DMS153 treated with DMSO at 0.1 percent for 48 hours (cell line): ENCODE measurements around the gene DIP2C.
"Not testable (repeated sequence)": the region's sequence is repeated elsewhere in the genome, so short reads cannot be mapped to it uniquely, and the experiment has no call there.

Source experiments
- DNase-seq: peaks from one replicate; lab custom pipeline; 2025; ENCODE audit not compliant: unreplicated experiment; lab: John Stamatoyannopoulos, UW

The DIP2C gene

GRCh38 chr10:689452-690371 lies at the start of gene DIP2C:
DIP2C (minus strand) TSS chr10:689668; CDS start chr10:689578, 90 bp downstream.
- no peak for DNase-seq

- no peak for DNase-seq
Measured at GRCh38 chr10:734481-734880, 45.0 kb upstream of the DIP2C start.

- no peak for DNase-seq
Measured at GRCh38 chr10:733086-733485, 43.6 kb upstream of the DIP2C start.

- no peak for DNase-seq
Measured at GRCh38 chr10:729213-729612, 39.7 kb upstream of the DIP2C start.

- no peak for DNase-seq
Measured at GRCh38 chr10:728603-729002, 39.1 kb upstream of the DIP2C start.

- DNase-seq, result no peak
Measured at GRCh38 chr10:727162-727790, 37.8 kb upstream of the DIP2C start.

- DNase-seq, result no peak
Measured at GRCh38 chr10:725786-726185, 36.3 kb upstream of the DIP2C start.

GRCh38 chr10:725302-725701 lies 35.8 kb upstream of the DIP2C start:
- no peak for DNase-seq

GRCh38 chr10:723973-724372 lies 34.5 kb upstream of the DIP2C start:
- DNase-seq, result no peak

- DNase-seq, result no peak
Measured at GRCh38 chr10:722281-723060, 33.0 kb upstream of the DIP2C start.

GRCh38 chr10:718143-718700 lies 28.8 kb upstream of the DIP2C start:
- DNase-seq, result no peak

GRCh38 chr10:717458-717857 lies 28.0 kb upstream of the DIP2C start:
- no peak for DNase-seq

GRCh38 chr10:716821-717220 lies 27.4 kb upstream of the DIP2C start:
- DNase-seq, result no peak

- DNase-seq, result no peak
Measured at GRCh38 chr10:714214-714613, 24.7 kb upstream of the DIP2C start.

- DNase-seq, result no peak
Measured at GRCh38 chr10:712575-712974, 23.1 kb upstream of the DIP2C start.

GRCh38 chr10:712089-712488 lies 22.6 kb upstream of the DIP2C start:
- DNase-seq, result no peak

GRCh38 chr10:707861-708260 lies 18.4 kb upstream of the DIP2C start:
- no peak for DNase-seq

- DNase-seq, result no peak
Measured at GRCh38 chr10:707456-707855, 18.0 kb upstream of the DIP2C start.

- DNase-seq, result no peak
Measured at GRCh38 chr10:703118-703517, 13.7 kb upstream of the DIP2C start.

GRCh38 chr10:700183-700582 lies 10.7 kb upstream of the DIP2C start:
- DNase-seq, result not testable (repeated sequence)
